Breast epithelium (tissue), 4 donors: ENCODE data around the gene MRPL9. TPM values are rescaled to one million over a fixed set of nuclear protein-coding genes. Genes with fewer than 3 reads are reported as not detected.

Experiments
- DNase-seq, 2 donors: peaks; one replicate each; pipeline ENCODE4 v3.0.0-alpha.2; 2019; ENCODE audit warnings: low spot score in 2 of 2
- H3K27ac ChIP-seq, 2 donors: fragments of 200-600 bp; sonication (generic) in 1 of 2; one replicate each; pipeline ENCODE4 v1.5.1; 2016 to 2019; ENCODE audit warnings: mild to moderate bottlenecking in 1 of 2
- H3K27me3 ChIP-seq, 2 donors: fragments of 200-600 bp; sonication (generic) in 1 of 2; one replicate each; pipeline versions ENCODE4 v1.5.1 to v1.6.0; 2017 to 2019; ENCODE audit warnings: control low read depth in 1 of 2, mild to moderate bottlenecking in 1 of 2
- H3K36me3 ChIP-seq: fragments of 200-600 bp; one replicate; pipeline ENCODE4 v1.5.1; 2019
- H3K4me1 ChIP-seq, 2 donors: fragments of 200-600 bp; sonication (generic); one replicate each; pipeline ENCODE4 v1.5.1; 2016 to 2019; ENCODE audit warnings: control low read depth in 1 of 2
- H3K4me3 ChIP-seq, 3 donors: fragments of 200-600 bp; sonication (generic); 1 replicate in 2 of 3; 2 replicates in 1 of 3; pipeline ENCODE4 v1.5.1; 2016 to 2019; ENCODE audit warnings: mild to moderate bottlenecking in 3 of 3, moderate library complexity in 2 of 3
- H3K9me3 ChIP-seq, 2 donors: fragments of 200-600 bp; sonication (generic) in 1 of 2; one replicate each; pipeline ENCODE4 v1.5.1; 2016 to 2019; ENCODE audit warnings: control low read depth in 1 of 2
- CTCF ChIP-seq, 3 donors: fragments of 450-650 bp; IDR thresholded peaks; one replicate each; pipeline ENCODE4 v1.5.1; 2016 to 2017; ENCODE audit warnings: antibody characterized with exemption in 3 of 3, mild to moderate bottlenecking in 3 of 3, moderate library complexity in 3 of 3
- POLR2A ChIP-seq: fragments of 450-650 bp; IDR thresholded peaks from one replicate; pipeline ENCODE4 v1.6.1; 2016; ENCODE audit warnings: antibody characterized with exemption, mild to moderate bottlenecking, moderate library complexity
- POLR2AphosphoS5 ChIP-seq, 3 donors: sonication (generic); formaldehyde crosslinking; IDR thresholded peaks; one replicate each; pipeline ENCODE4 v1.6.1; 2017; ENCODE audit warnings: antibody characterized with exemption in 3 of 3
- intact Hi-C: fragments of 100-400 bp; cut with DNase I; formaldehyde crosslinking; loops from one replicate; pipeline ENCODE4 v1.15.1; 2023; ENCODE audit warnings: low total_unique reads
- total RNA-seq, 3 donors: library from RNA; depleted of rRNA; stranded (reverse); fragments of >200 nt; gene quantifications; one replicate each; pipeline ENCODE4 v1.1.0, GENCODE V29; 2016

The MRPL9 gene
- total RNA-seq, 3 donors from 2014 or later: 58.3 to 68.5 (median 66.9) TPM

GRCh38 chr1:151799179-151800022 lies 36.1 kb upstream of the MRPL9 start:
- no peak for DNase-seq
- H3K4me1 ChIP-seq: no peaks in the 10 kb centered on the region
- no peak overlapping the region for H3K4me3 ChIP-seq
- no peak overlapping the region for H3K27ac ChIP-seq
- no peaks in the 10 kb centered on the region for H3K9me3 ChIP-seq
- no peaks in the 10 kb centered on the region for H3K27me3 ChIP-seq
- H3K36me3 ChIP-seq: no peaks in the 10 kb centered on the region
- TF ChIP-seq CTCF (IDR thresholded peaks at IDR 0.05) (no peak), POLR2AphosphoS5 (IDR thresholded peaks at IDR 0.05) (no peak), POLR2A (no peak)
- intact Hi-C loops: no loop called here

DNA sequence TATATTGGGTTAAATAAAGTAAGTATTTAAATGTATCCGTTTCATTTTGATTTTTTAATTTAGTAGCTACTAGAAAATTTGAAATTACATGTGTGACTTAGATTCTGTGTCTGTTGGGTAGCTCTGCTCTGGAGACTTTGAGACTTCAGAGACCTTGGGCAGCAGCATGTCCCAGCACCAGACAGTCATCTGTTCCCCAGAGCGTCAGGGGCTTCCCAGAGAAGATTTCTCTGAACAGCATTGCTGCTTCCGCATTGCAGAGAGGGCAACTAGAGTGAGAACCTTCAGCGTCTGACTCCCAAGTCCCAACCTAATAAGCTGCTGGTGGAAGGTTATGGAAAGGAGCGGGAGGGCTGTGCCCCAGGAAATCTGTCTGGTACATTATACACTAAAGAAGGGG lies 35.3 kb upstream of the MRPL9 start:
- TF ChIP-seq POLR2A (no peak), POLR2AphosphoS5 (IDR thresholded peaks at IDR 0.05) (no peak), CTCF (IDR thresholded peaks at IDR 0.05) (no peak)
- H3K36me3 ChIP-seq: no peaks in the 10 kb centered on the region
- no peak overlapping the region for H3K27ac ChIP-seq
- no peaks in the 10 kb centered on the region for H3K4me1 ChIP-seq
- intact Hi-C loops: no loop called here
- no peak overlapping the region for H3K4me3 ChIP-seq
- no peaks in the 10 kb centered on the region for H3K9me3 ChIP-seq
- no peak for DNase-seq
- no peaks in the 10 kb centered on the region for H3K27me3 ChIP-seq

GRCh38 chr1:151790940-151791651 lies 27.8 kb upstream of the MRPL9 start:
- Histone ChIP-seq H3K27me3 (no peaks in the 10 kb centered on the region), H3K27ac (peak overlapping the region; percentile 22 to 37), H3K36me3 (no peaks in the 10 kb centered on the region), H3K4me1 (no peaks in the 10 kb centered on the region), H3K4me3 (peak overlapping the region; percentile 63 to 74 (median 63)), H3K9me3 (no peaks in the 10 kb centered on the region)
- intact Hi-C loops: no loop called here
- TF ChIP-seq POLR2A (no peak), POLR2AphosphoS5 (IDR thresholded peaks at IDR 0.05) (peak in 1 of 3 donors; percentile 18), CTCF (IDR thresholded peaks at IDR 0.05) (no peak)
- DNase-seq: no peak

GRCh38 chr1:151790071-151790939 lies 27.0 kb upstream of the MRPL9 start, which contains the start of gene TDRKH:
TDRKH (minus strand) TSS chr1:151790500; CDS start chr1:151783022, 7,478 bp downstream.
- peak; percentile 98 to 99 for DNase-seq
- Histone ChIP-seq H3K9me3 (no peaks in the 10 kb centered on the region), H3K4me3 (peak within 1 kb of the TSS; percentile 63 to 74 (median 63)), H3K4me1 (no peaks in the 10 kb centered on the region), H3K36me3 (no peaks in the 10 kb centered on the region), H3K27me3 (no peaks in the 10 kb centered on the region), H3K27ac (peak within 1 kb of the TSS; percentile 22 to 42)
- TF ChIP-seq POLR2A (no peak), POLR2AphosphoS5 (IDR thresholded peaks at IDR 0.05) (no peak), CTCF (IDR thresholded peaks at IDR 0.05) (peak in 2 of 3 donors; percentile 46 to 66)
- intact Hi-C loops: no loop called here
